NCI-H82 treated with DMSO at 0.1 percent for 48 hours (cell line): ENCODE data around the gene ZC3H7A.

ENCODE experiments used
- DNase-seq: peaks from one replicate; lab custom pipeline; 2025; ENCODE audit not compliant: unreplicated experiment; lab: John Stamatoyannopoulos, UW

Gene ZC3H7A

DNA sequence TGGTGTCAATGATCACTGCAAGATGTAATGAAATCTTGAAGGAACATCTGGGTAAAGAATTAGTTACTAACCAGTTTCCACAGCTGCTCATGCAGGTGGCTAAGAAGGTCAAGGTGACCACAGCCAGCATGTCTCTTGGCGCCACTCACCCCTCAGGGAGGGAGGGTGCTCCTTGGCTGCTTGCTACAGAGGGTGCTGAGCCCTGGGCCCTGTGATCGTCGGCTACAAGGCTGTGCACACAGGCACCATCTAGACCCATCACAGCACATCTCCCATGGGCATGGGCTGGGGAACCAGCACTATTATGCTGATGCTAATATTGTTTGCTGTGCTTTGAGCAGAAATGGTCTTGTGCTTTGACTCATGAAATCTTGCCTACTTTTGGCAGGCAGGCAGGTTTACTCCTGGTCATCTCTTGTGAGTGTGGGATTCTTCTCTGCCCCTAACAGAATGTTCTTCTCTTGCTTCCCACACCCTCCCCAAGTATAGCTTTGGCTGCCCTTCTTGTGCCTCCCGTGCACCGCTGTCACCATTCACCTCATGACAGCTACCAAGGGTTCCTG is 90.8 kb downstream of the ZC3H7A start:
- DNase-seq, result no peak

DNA sequence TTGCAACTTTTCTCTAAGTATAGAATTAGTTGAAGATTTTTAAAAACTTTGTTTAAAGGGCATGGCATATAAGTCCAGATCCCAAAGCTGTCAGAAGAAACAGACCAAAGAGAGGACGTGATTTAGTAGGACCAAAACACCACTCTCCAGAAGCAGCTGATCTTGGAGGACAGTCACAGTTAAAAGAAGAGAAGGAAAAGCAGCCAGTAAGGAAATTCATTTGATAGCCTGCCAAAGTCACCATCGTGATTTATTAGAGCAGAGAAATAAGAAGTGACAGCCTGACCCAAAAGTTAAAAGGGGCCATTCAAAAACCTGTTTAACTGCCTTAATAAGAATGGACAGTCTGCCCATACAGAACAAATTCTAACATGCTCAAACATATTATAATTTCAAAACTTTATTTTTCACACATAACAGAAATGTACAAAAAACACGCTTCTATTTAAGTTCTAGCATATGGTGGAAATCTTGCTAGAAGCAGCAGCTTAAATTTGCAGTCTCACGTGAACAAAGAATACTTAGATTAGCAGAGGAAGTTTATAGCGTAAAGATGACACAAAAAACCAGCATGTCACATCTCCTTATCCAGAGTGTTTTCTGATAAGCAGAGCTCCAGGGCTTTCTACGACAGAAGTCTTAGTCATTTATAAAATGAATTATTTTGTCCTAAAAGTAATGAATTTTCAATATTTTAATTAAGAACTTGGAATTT is 91.6 kb downstream of the ZC3H7A start:
- DNase-seq, result no peak
